Gastrocnemius medialis (tissue), 4 donors: ENCODE measurements around the gene CASS4.

Source experiments
- POLR2A ChIP-seq, 2 donors: fragments of 450-650 bp; IDR thresholded peaks; one replicate each; pipeline ENCODE4 v1.6.1; 2017; ENCODE audit warnings: antibody characterized with exemption in 2 of 2, mild to moderate bottlenecking in 2 of 2, moderate library complexity in 2 of 2
- TF ChIP-seq, protein P1 (sequence below), 5 experiments: fragments of 450-650 bp in 3 of 5; fragments of 200-600 bp in 2 of 5; sonication (generic) in 2 of 5; IDR thresholded peaks in 4 of 5; conservative IDR thresholded peaks in 1 of 5; 1 replicate in 4 of 5; 2 replicates in 1 of 5; pipeline ENCODE4 v1.5.1; 2016 to 2019; ENCODE audit warnings: antibody characterized with exemption in 5 of 5, mild to moderate bottlenecking in 3 of 5, moderate library complexity in 3 of 5

GRCh38 chr20:56409956-56410355, 2.1 kb upstream of the CASS4 start:
- TF ChIP-seq, protein P1, sequence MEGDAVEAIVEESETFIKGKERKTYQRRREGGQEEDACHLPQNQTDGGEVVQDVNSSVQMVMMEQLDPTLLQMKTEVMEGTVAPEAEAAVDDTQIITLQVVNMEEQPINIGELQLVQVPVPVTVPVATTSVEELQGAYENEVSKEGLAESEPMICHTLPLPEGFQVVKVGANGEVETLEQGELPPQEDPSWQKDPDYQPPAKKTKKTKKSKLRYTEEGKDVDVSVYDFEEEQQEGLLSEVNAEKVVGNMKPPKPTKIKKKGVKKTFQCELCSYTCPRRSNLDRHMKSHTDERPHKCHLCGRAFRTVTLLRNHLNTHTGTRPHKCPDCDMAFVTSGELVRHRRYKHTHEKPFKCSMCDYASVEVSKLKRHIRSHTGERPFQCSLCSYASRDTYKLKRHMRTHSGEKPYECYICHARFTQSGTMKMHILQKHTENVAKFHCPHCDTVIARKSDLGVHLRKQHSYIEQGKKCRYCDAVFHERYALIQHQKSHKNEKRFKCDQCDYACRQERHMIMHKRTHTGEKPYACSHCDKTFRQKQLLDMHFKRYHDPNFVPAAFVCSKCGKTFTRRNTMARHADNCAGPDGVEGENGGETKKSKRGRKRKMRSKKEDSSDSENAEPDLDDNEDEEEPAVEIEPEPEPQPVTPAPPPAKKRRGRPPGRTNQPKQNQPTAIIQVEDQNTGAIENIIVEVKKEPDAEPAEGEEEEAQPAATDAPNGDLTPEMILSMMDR (IDR thresholded peaks at IDR 0.05 in 4 of 5, conservative IDR thresholded peaks at IDR 0.05 in 1 of 5), result no peak
- no peak for TF ChIP-seq POLR2A (IDR thresholded peaks at IDR 0.05)
